Heart left ventricle (tissue), 13 donors: ENCODE measurements around the gene TYK2.

Source experiments
- CTCF ChIP-seq, 12 donors: fragments of 200-600 bp; sonication (generic) in 4 of 12; IDR thresholded peaks; one replicate each; pipeline versions ENCODE4 v1.5.0 to v1.8.0; 2018 to 2022; ENCODE audit warnings: antibody characterized with exemption in 12 of 12, mild to moderate bottlenecking in 5 of 12
- POLR2A ChIP-seq, 2 donors: fragments of 450-650 bp; IDR thresholded peaks; one replicate each; pipeline ENCODE4 v1.6.1; 2017; ENCODE audit warnings: antibody characterized with exemption in 2 of 2, mild to moderate bottlenecking in 2 of 2, moderate library complexity in 2 of 2
- donor health status: ischemic (EF 13 %, LVEDD 7.1; RV severe dilation, severe dysfunction).
- donor health status: DM: no; HTN: yes; CAD: no.
- donor health status: DM: no; HTN: no; CAD: no.
- donor health status: ischemic (EF 25% LVEDD 6.9; RV normal size, moderate dysfunction).
- donor health status: ischemic (EF 25% LVEDD 5.7; RV mildly dilated, moderate dysfunction).
- donor health status: ischemic (EF 35%, LVEDD 5.7; RV mildly dilated, moderate dysfunction).
- donor health status: nonischemic (EF 11% LVEDD 7.7; RV severe dilation, severe dysfunction).
- donor health status: DM: yes; HTN: yes; CAD: no.
- donor health status: PGD.
- donor health status: ischemic (EF 29% LVEDD 5.4; RV normal size, mild dysfunction).
- donor health status: nonischemic (EF 23%, LVEDD 6.1; RV moderate dilation, normal function).

GRCh38 chr19:10305139-10305806 lies 75.1 kb downstream of the TYK2 start:
- TF ChIP-seq CTCF (IDR thresholded peaks at IDR 0.05) (no peak), POLR2A (IDR thresholded peaks at IDR 0.05) (no peak)
